GM18505 (cell line): Measurements from ENCODE around the gene SH3RF3.

Experiments used
- ATAC-seq: cut with Tn5 transposase; IDR thresholded peaks from one replicate; pipeline ENCODE4 v1.9.1; 2021; ENCODE audit not compliant: unreplicated experiment
- POLR2A ChIP-seq: IDR thresholded peaks from 4 replicates; pipeline ENCODE4 v1.6.1; 2011; ENCODE audit warnings: borderline replicate concordance; ENCODE audit not compliant: insufficient read depth, insufficient read length; ENCODE audit errors: extremely low read depth

The SH3RF3 gene

DNA sequence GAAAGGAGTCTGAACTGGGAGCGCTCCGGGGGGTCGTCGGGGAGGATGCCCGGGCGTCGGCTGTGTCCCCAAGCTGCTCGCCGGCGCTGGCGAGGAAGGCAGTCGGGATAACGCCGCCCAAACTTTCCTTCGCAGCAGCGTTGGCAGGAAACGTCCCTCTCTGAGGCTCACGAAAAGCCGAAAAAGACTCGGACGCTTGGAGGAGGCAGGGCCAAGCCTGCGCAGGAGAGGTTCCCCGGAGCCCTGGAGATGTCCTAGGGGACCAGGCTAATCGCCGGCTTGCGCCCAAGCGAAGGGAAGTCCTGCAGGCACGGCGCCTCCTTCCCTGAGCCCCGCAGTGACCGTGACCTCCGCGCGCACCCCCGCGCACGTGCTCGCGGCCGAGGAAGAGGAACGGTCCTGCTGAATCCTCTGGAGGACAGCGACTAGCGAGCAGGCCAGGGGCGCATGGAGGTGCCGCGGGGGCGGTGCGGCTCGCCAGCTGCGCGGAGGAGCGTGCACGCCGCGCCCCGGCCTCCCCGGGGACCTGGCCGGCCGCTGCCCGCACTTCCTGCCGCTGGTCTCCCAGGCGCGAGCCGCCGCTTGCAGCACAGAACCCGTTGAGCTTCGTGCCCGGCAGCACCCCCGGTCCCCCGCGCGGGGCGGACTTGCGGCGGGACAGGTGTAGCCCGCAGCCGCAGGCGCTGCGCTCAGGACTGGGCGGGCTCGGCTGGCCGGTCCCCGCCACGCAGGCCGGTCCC is at the start of gene SH3RF3:
Gene SH3RF3 (plus strand): TSS at position 590 of the 740 bp plus-strand sequence.
- peak; percentile 23 for ATAC-seq
- no peak for TF ChIP-seq POLR2A

DNA sequence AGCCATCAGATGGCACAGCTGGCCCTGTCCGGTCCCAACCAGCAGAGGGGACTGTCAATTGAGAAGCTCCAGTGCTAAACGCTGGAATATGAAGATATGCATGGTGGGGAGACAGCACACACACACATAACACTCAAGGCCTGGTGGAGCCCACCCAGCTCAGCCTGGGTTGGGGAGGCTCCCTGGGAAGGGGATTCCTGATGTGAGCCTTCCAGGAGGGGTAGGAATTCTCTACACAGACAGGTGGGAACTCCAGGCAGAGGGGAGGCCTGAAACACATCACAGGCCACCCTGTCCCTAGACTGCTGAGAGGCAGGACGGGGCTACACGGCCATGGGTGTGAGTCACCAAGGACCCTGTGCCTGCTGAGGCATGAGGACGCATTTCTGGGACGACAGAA is 49.4 kb upstream of the SH3RF3 start:
- no peak for TF ChIP-seq POLR2A
- no peak for ATAC-seq

DNA sequence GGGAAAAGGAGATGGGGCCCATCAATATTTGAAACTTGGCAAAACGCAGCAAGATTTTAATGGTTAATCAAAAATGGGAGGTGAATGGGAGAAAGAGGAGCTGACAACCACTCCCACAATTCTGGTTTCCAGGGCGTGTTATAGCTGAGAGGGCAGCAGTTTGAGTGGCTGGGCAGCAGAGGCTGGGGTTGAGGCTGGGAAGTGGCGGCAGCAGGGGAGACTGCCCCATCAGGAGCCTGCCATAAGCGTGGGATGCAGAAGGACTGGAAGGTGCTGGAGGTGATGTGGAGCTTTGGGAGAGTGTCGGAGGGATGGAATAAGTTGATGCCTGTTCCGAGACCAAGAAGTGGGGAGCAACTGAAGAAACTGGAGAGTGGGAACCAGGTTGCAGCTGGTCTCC is 48.9 kb upstream of the SH3RF3 start:
- no peak for ATAC-seq
- TF ChIP-seq POLR2A: no peak

DNA sequence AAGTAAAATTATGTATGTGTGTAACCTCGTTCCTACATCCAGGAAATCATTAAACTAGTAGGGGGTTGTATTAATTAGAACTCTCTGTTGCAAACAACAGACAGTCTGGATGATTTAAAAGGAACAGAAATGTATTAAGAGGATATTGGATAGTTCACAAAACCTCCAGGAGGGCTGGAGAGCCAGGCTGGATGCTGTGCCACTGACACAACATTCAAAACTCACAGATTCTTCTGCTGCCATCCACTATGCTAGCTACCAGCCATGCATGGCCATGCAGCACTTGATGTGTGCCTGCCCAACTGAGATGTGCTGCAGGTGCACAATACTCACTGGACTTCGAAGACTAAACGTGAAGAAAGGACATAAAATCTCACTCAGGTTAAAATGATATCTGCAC is 48.2 kb upstream of the SH3RF3 start:
- TF ChIP-seq POLR2A: no peak
- no peak for ATAC-seq

DNA sequence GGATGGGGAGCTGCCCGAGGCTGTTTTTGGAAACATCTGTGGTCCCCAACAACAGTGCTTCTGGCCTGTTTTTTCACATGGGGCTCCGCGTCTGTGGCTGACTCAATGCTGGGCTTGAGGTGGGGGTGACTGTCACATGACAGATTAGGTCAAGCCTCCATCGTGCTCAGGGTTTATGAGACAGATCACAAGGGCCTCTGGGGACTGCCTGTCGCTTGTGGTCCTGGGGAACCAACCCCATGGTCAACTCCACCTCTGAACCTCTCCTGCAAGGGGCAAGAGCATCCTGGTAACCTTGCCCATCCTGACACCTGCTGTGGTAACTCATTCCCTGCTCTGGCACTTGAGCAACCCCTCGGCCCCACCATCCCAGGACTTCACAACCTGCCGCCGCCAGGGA is 47.6 kb upstream of the SH3RF3 start:
- ATAC-seq: no peak
- no peak for TF ChIP-seq POLR2A

DNA sequence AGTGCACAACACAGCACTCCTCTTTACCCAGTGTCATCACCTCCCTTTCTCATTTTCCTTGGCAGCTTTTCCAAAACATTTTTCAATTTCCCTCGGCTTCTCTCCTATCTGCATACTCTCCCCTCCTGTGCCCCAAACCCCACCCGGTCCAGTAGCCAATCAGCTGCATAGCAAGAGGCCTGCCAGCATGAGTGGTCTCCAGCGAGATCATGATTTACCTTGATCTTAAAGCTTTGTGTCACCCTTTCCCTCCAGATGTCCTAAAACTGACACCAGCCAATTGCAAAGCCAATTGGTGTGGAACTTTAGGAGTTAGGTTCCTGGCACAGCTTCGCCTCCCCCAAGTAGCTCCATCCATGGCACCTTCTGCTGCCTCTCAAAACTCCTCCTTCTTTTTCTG is 45.2 kb upstream of the SH3RF3 start:
- no peak for TF ChIP-seq POLR2A

DNA sequence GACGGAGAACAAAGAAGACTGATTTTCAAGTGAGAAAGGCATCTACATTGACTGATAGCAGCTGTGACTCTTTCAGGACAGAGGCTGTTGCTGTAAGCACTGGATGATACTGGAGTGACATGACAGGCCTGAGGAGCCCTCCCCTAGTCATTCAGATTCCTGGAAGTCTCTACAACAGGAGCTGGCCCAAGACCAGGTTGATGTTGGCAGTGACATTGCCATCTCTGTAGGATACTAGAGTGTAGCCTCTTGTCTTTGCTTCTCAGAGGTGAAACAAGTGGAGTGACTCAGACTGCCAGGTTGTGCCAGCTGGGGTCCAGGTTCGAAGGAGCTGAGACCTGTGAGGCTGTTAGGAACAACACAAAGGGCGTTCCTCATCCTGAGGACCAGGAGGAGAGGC is 44.7 kb upstream of the SH3RF3 start:
- ATAC-seq: no peak
- no peak for TF ChIP-seq POLR2A

More for the DNA sequence above, 45.2 kb upstream of the SH3RF3 start:
- no peak for ATAC-seq

DNA sequence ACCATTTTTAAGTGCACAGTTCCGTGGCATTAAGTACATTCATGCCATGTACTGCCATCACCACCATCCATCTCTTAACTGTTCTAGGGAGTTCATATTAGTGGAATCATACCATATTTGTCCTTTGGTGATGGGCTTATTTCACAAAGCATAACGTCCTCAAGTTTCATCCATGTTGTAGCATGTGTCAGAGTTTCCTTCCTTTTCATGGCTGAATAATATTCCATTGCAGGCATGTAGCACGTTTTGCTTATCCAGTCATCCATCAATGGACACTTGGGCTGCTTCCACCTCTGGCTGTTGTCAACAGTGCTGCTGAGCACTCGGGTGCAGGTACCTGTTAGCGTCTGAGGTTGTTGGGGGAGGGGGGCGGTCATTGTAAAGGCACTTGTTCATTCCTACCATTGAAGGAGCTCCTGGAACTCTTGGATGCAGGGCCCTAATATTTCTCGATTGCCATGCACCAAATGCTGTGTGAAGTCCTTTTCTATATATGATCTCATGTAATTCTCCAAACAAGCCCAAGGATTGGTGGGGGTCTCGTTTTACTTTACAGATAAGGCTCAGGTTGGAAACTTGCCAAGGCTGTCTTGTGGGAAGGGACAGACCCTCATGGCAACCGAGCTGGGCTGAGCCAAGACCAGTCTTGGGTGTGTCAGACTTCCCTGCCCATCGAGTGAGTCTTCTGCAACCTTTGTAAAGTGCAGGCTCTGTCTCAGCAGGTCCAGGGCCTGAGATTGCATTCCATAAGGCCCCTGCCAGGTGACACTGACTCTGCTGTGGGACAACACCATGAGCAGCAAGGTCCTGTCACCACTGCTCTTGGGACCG is 42.9 kb upstream of the SH3RF3 start:
- TF ChIP-seq POLR2A: no peak
- no peak for ATAC-seq

DNA sequence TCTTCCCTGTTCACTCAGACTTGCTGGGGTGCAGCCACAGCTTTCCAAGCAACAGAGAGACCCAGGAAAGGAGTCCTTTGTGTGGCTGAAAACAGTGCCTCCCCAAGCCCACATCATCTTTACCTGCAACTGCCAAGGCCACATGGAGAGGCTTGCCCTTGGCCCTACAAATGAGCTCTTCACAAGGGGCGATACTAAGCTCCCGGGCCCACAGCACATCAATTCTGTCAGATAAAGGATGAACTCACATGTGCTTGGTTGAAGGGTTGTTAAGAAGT is 42.3 kb upstream of the SH3RF3 start:
- TF ChIP-seq POLR2A: no peak

DNA sequence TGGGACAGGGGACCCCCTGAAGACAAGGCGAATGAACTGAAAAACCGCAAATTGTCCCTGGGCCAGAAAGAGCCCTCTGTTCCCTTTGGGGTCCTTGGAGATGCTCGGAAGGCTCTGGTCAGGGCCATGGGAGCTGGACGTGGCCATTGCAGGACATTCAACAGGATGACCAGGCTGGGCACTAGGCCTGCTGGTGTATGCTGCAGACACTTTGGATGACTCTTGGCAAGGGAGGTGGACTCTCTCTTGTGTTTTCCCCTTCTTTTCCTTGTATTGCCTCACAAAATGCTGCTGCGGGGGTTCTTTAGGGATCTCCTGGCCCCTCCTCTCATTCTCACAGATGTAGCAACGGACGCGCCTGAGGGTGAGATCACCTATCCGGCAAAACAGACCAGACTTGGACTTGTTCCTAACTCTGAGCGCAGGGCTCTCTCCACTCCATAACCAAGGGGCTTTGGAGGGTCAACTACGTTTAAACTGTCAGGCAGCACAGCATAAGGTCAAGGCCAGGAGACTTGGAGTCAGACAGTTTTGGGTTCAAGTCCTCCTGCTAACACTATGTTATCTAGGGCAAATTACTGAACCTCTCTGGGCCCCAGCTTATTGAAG is 41.8 kb upstream of the SH3RF3 start:
- TF ChIP-seq POLR2A: no peak
- no peak for ATAC-seq

More for the DNA sequence above, 42.3 kb upstream of the SH3RF3 start:
- no peak for ATAC-seq

DNA sequence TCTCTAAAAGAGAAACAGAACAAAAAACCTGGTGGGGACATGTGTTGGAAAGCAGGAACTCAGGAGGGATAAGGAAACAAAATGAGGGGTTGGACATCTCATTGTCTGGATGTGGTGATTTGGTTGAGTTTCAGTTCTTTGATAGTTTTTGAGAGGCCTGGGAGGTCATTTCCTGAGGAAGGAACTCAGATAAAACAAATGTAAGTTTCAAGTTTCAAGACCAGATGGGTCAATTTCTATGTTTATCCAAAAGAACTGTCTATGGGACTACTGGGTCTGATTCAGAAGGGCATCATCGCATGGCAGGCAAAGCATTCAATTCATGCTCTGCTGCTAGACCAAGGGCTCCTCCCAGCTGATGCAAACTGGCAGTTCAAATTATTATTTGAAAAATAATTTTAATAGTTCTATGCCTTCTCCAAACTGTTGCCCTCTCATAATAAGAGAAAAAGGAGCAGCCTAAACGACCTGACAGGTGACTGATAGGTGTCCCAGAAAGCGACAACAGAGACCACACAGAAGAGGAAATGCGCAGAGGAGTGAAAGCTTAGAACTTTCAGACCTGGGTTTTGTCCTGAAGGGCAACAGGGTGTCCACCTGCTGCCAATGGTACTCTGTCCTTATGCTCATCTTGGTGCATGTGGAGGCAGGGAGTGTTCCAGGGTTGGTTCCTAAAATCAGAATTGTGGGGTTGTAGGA is 39.3 kb upstream of the SH3RF3 start:
- ATAC-seq: no peak
- TF ChIP-seq POLR2A: no peak

DNA sequence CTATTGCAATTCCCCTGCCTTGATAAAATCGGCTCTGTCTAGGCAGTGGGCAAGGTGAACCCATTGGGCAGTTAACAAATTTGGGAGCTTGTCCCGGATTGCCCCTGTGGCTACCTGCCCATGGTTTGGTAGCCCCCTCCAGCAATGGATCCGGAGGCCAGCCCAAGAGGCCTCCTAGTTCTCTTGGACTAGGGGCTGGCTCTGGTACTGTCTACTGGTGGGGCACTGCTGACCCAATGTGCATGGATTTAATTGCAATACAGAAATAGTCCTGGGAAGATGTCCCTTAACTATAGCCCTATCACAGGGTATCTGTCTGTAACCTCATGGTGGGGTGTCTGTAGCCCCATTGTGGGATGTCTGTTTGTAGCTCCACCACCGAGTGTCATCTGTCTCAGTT is 37.5 kb upstream of the SH3RF3 start:
- ATAC-seq: no peak
- TF ChIP-seq POLR2A: no peak

DNA sequence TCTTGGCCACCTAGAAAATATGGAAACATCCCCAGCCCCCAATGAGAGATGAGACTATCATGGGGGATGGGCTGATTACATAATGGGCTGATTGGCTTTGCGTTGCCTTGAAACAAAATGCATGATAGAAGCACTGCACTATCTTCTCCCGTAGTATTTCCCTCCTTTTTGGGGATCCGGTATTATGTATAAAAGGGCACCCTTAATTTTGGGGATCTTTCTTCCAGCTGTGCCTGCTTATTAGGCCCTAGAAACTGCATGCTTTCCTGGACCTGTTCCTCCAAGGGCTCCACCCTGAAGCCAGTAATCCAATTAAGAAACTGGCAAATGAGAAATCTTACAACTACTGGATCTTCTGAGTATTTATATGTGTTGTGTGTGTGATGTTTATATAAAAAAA is 34.9 kb upstream of the SH3RF3 start:
- no peak for TF ChIP-seq POLR2A
- ATAC-seq: no peak
